LNCaP clone FGC (cell line): ENCODE results near the gene OR6A2.
"Not testable (repeated sequence)": the region's sequence is repeated elsewhere in the genome, so short reads cannot be mapped to it uniquely, and the experiment has no call there.

Source experiments
- DNase-seq: peaks from one replicate; pipeline ENCODE4 v3.0.0-alpha.2; 2011; ENCODE audit warnings: low read depth
- H3K4me3 ChIP-seq: 2 replicates; pipeline ENCODE4 v1.5.1; 2011; ENCODE audit warnings: mild to moderate bottlenecking, low read depth, low read length, control low read depth
- CTCF ChIP-seq: IDR thresholded peaks from 2 replicates; pipeline ENCODE4 v1.5.1; 2012; ENCODE audit warnings: mild to moderate bottlenecking; ENCODE audit not compliant: control insufficient read depth, insufficient read depth; ENCODE audit errors: extremely low read depth

Gene OR6A2

GRCh38 chr11:6812390-6813005 is 13.0 kb upstream of the OR6A2 start:
- TF ChIP-seq CTCF = peak; percentile 89
- no peak overlapping the region for H3K4me3 ChIP-seq
- DNase-seq = peak; percentile 7

- not testable (repeated sequence) for H3K4me3 ChIP-seq, DNase-seq
These were observed 1.6 kb upstream of the OR6A2 start for GRCh38 chr11:6801075-6801474.

GRCh38 chr11:6794639-6795038 is 4.8 kb downstream of the OR6A2 start:
- H3K4me3 ChIP-seq = no peak overlapping the region
- TF ChIP-seq CTCF = no peak
- DNase-seq = no peak

GRCh38 chr11:6790546-6790945 is 8.9 kb downstream of the OR6A2 start:
- TF ChIP-seq CTCF = no peak
- DNase-seq = no peak
- no peak overlapping the region for H3K4me3 ChIP-seq

GRCh38 chr11:6782720-6783119 is 16.8 kb downstream of the OR6A2 start, which contains the start of gene OR2AG1:
TSS of gene OR2AG1 (plus strand) at chr11:6783020. CDS start at chr11:6785038, 2,018 bp downstream.
- no peak within 1 kb of the TSS for H3K4me3 ChIP-seq
- TF ChIP-seq CTCF = no peak

GRCh38 chr11:6780829-6781228 is 18.7 kb downstream of the OR6A2 start:
- TF ChIP-seq CTCF = no peak
- no peak for DNase-seq
- H3K4me3 ChIP-seq = no peak overlapping the region

More at GRCh38 chr11:6782720-6783119, 16.8 kb downstream of the OR6A2 start, which contains the start of gene OR2AG1:
- DNase-seq = no peak

- no peak overlapping the region for H3K4me3 ChIP-seq
- DNase-seq = no peak
- no peak for TF ChIP-seq CTCF
These were observed 21.0 kb downstream of the OR6A2 start for GRCh38 chr11:6778518-6778917.
